ENCODE results near the gene BTF3.

BTF3 gene

GRCh38 chr5:73544429-73545402 is 46.5 kb downstream of the BTF3 start:
- TF ChIP-seq REST (IDR thresholded peaks at IDR 0.05; ENCODE audit: insufficient read depth in 1 of 2, low read depth in 2 of 2, low read length in 2 of 2) (no peak), FOXP2 (optimal IDR thresholded peaks at IDR 0.05; ENCODE audit: borderline replicate concordance, extremely low read depth, extremely low read length, insufficient read depth) (no peak), POLR2AphosphoS5 (IDR thresholded peaks at IDR 0.05; ENCODE audit: low read depth, low read length) (no peak), SIN3A (IDR thresholded peaks at IDR 0.05; ENCODE audit: borderline replicate concordance, insufficient read depth, low read length) (no peak), TAF1 (IDR thresholded peaks at IDR 0.05; ENCODE audit: borderline replicate concordance, insufficient read depth, low read length) (no peak)

GRCh38 chr5:73545403-73545779 is 47.1 kb downstream of the BTF3 start:
- TF ChIP-seq SIN3A (IDR thresholded peaks at IDR 0.05; ENCODE audit: borderline replicate concordance, insufficient read depth, low read length) = no peak
- no peak for TF ChIP-seq REST (IDR thresholded peaks at IDR 0.05; ENCODE audit: insufficient read depth in 1 of 2, low read depth in 2 of 2, low read length in 2 of 2)
- TF ChIP-seq POLR2AphosphoS5 (IDR thresholded peaks at IDR 0.05; ENCODE audit: low read depth, low read length) = no peak
- TF ChIP-seq FOXP2 (optimal IDR thresholded peaks at IDR 0.05; ENCODE audit: borderline replicate concordance, extremely low read depth, extremely low read length, insufficient read depth) = no peak
- no peak for TF ChIP-seq TAF1 (IDR thresholded peaks at IDR 0.05; ENCODE audit: borderline replicate concordance, insufficient read depth, low read length)

- no peak for TF ChIP-seq TAF1 (IDR thresholded peaks at IDR 0.05; ENCODE audit: borderline replicate concordance, insufficient read depth, low read length)
- TF ChIP-seq SIN3A (IDR thresholded peaks at IDR 0.05; ENCODE audit: borderline replicate concordance, insufficient read depth, low read length) = no peak
- no peak for TF ChIP-seq REST (IDR thresholded peaks at IDR 0.05; ENCODE audit: insufficient read depth in 1 of 2, low read depth in 2 of 2, low read length in 2 of 2)
- no peak for TF ChIP-seq FOXP2 (optimal IDR thresholded peaks at IDR 0.05; ENCODE audit: borderline replicate concordance, extremely low read depth, extremely low read length, insufficient read depth)
- no peak for TF ChIP-seq POLR2AphosphoS5 (IDR thresholded peaks at IDR 0.05; ENCODE audit: low read depth, low read length)
Measured at GRCh38 chr5:73550016-73550415, 51.8 kb downstream of the BTF3 start.

GRCh38 chr5:73552642-73553041 is 54.4 kb downstream of the BTF3 start:
- TF ChIP-seq FOXP2 (optimal IDR thresholded peaks at IDR 0.05; ENCODE audit: borderline replicate concordance, extremely low read depth, extremely low read length, insufficient read depth) = no peak
- no peak for TF ChIP-seq SIN3A (IDR thresholded peaks at IDR 0.05; ENCODE audit: borderline replicate concordance, insufficient read depth, low read length)
- TF ChIP-seq TAF1 (IDR thresholded peaks at IDR 0.05; ENCODE audit: borderline replicate concordance, insufficient read depth, low read length) = no peak
- no peak for TF ChIP-seq REST (IDR thresholded peaks at IDR 0.05; ENCODE audit: insufficient read depth in 1 of 2, low read depth in 2 of 2, low read length in 2 of 2)
- TF ChIP-seq POLR2AphosphoS5 (IDR thresholded peaks at IDR 0.05; ENCODE audit: low read depth, low read length) = no peak
